Breast epithelium (tissue), 3 donors: ENCODE measurements around the gene SLC17A2.

ENCODE experiments used
- POLR2A ChIP-seq: fragments of 450-650 bp; IDR thresholded peaks from one replicate; pipeline ENCODE4 v1.6.1; 2016; ENCODE audit warnings: antibody characterized with exemption, mild to moderate bottlenecking, moderate library complexity
- POLR2AphosphoS5 ChIP-seq, 3 donors: sonication (generic); formaldehyde crosslinking; IDR thresholded peaks; one replicate each; pipeline ENCODE4 v1.6.1; 2017; ENCODE audit warnings: antibody characterized with exemption in 3 of 3
- TF ChIP-seq, protein P1 (sequence below), 3 donors: fragments of 450-650 bp; IDR thresholded peaks; one replicate each; pipeline ENCODE4 v1.5.1; 2016 to 2017; ENCODE audit warnings: antibody characterized with exemption in 3 of 3, mild to moderate bottlenecking in 3 of 3, moderate library complexity in 3 of 3

DNA sequence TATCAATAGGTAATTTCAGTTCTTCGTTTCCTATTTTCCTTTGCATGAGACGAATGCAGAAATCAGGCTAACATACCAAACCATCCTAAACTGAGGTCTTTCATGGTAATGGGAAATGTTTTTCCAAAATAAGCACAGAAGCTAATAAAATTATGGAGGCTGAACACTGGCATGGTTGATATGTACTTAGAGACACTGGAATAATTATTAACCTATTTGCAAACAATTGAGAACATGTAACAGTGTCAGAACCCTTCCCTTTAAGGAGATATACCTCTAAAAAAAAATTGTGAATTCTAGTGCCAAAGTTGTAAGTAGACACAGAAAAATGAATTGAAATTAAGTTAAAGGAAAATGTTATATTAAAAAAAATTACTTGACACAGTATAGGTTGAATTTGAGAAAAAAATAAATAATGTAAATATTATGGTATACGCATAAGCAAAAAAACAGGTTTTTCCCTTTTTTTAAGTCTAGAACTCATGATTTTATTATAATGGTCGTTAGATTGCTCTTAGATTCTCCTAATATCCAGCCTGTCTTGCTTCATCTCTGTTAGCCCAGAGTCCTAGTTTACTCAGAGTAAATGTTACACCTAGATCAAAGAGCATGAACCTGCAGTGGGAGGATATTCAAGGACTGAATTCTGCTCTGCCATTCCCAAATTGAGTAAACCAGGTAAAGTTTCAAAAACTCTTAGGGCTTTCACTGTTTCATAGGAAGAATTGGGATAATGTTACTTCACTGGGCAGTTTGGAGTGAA lies 1.7 kb downstream of the SLC17A2 start:
- TF ChIP-seq, protein P1, sequence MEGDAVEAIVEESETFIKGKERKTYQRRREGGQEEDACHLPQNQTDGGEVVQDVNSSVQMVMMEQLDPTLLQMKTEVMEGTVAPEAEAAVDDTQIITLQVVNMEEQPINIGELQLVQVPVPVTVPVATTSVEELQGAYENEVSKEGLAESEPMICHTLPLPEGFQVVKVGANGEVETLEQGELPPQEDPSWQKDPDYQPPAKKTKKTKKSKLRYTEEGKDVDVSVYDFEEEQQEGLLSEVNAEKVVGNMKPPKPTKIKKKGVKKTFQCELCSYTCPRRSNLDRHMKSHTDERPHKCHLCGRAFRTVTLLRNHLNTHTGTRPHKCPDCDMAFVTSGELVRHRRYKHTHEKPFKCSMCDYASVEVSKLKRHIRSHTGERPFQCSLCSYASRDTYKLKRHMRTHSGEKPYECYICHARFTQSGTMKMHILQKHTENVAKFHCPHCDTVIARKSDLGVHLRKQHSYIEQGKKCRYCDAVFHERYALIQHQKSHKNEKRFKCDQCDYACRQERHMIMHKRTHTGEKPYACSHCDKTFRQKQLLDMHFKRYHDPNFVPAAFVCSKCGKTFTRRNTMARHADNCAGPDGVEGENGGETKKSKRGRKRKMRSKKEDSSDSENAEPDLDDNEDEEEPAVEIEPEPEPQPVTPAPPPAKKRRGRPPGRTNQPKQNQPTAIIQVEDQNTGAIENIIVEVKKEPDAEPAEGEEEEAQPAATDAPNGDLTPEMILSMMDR (IDR thresholded peaks at IDR 0.05) = no peak
- no peak for TF ChIP-seq POLR2A
- TF ChIP-seq POLR2AphosphoS5 (IDR thresholded peaks at IDR 0.05) = no peak
